Brain microvascular endothelial cell (primary cell): ENCODE measurements around the gene CHCHD6.

Experiments used
- DNase-seq: peaks from one replicate; pipeline ENCODE4 v3.0.0-alpha.2; 2020
- H3K27ac ChIP-seq: fragments of 250-450 bp; sonication (Bioruptor Pico); 2 replicates; pipeline ENCODE4 v1.5.1; 2020; ENCODE audit warnings: mild to moderate bottlenecking, moderate library complexity
- H3K27me3 ChIP-seq: fragments of 250-450 bp; sonication (Bioruptor Pico); replicated peaks from 2 replicates; pipeline ENCODE4 v1.5.1; 2020; ENCODE audit warnings: mild to moderate bottlenecking
- H3K36me3 ChIP-seq: fragments of 250-450 bp; sonication (Bioruptor Pico); replicated peaks from 2 replicates; pipeline ENCODE4 v1.5.1; 2020; ENCODE audit warnings: mild to moderate bottlenecking
- H3K4me3 ChIP-seq: 2 replicates; pipeline ENCODE4 v1.5.1; 2011; ENCODE audit warnings: low read depth, mild to moderate bottlenecking, control low read depth, low read length, moderate library complexity
- CTCF ChIP-seq: IDR thresholded peaks from 2 replicates; pipeline ENCODE4 v1.5.1; 2011; ENCODE audit warnings: low read depth, mild to moderate bottlenecking, moderate library complexity, low read length, control low read depth, inconsistent platforms; ENCODE audit errors: missing control alignments
- in situ Hi-C: cut with HindIII; loops from 2 replicates; pipeline ENCODE4 v1.10.0; 2017; ENCODE audit warnings: low sequenced_read_pairs, low pct_ligation_motif_present

The CHCHD6 gene

GRCh38 chr3:126658584-126658983 lies 45.5 kb upstream of the CHCHD6 start:
- TF ChIP-seq CTCF, result no peak
- Histone ChIP-seq H3K4me3 (no peak overlapping the region), H3K27me3 (peaks cover 4% of the 10 kb centered on the region), H3K36me3 (no peaks in the 10 kb centered on the region), H3K27ac (no peak overlapping the region)
- in situ Hi-C loops, result no loop called here
- DNase-seq, result no peak

- Histone ChIP-seq H3K36me3 (no peaks in the 10 kb centered on the region), H3K4me3 (no peak overlapping the region), H3K27ac (no peak overlapping the region), H3K27me3 (peaks cover 4% of the 10 kb centered on the region)
- DNase-seq, result no peak
- in situ Hi-C loops, result no loop called here
- peak; percentile 53 for TF ChIP-seq CTCF
These were observed 43.8 kb upstream of the CHCHD6 start for GRCh38 chr3:126659915-126660886.

- in situ Hi-C loops, result no loop called here
- no peak overlapping the region for H3K4me3 ChIP-seq
- no peak for TF ChIP-seq CTCF
- no peak for DNase-seq
- H3K27me3 ChIP-seq, result peaks cover 4% of the 10 kb centered on the region
- H3K27ac ChIP-seq, result no peak overlapping the region
- no peaks in the 10 kb centered on the region for H3K36me3 ChIP-seq
These were observed 42.3 kb upstream of the CHCHD6 start for GRCh38 chr3:126661532-126662364.

- Histone ChIP-seq H3K36me3 (no peaks in the 10 kb centered on the region), H3K4me3 (no peak overlapping the region), H3K27ac (no peak overlapping the region), H3K27me3 (peaks cover 4% of the 10 kb centered on the region)
- in situ Hi-C loops, result no loop called here
- DNase-seq, result no peak
- TF ChIP-seq CTCF, result no peak
These were observed 40.8 kb upstream of the CHCHD6 start for GRCh38 chr3:126663257-126663656.

GRCh38 chr3:126663750-126664149 lies 40.3 kb upstream of the CHCHD6 start:
- H3K36me3 ChIP-seq, result no peaks in the 10 kb centered on the region
- in situ Hi-C loops, result no loop called here
- peaks cover 4% of the 10 kb centered on the region for H3K27me3 ChIP-seq
- DNase-seq, result no peak
- no peak overlapping the region for H3K27ac ChIP-seq
- no peak overlapping the region for H3K4me3 ChIP-seq
- no peak for TF ChIP-seq CTCF
